Measurements from ENCODE around the gene KIF1B. TPM values are rescaled to one million over a fixed set of nuclear protein-coding genes. Genes with fewer than 3 reads are reported as not detected.

KIF1B gene
- total RNA-seq, 2 experiments from 2014 or later = 7.9 to 9.7 TPM

- ChIA-PET CTCF (interaction anchor here (0.6 to 3.0 kb wide), 17 partner anchors 12 to 1005 kb away, joined by 3 to 35 read pairs (median 4); partner anchors contain the start of genes DFFA, KIF1B, PEX14 and PGD), POLR2A (interaction anchor here (0.6 to 2.2 kb wide), 7 partner anchors 21 to 801 kb away, joined by 3 to 20 read pairs (median 4); partner anchors contain the start of genes KIF1B and PEX14)
- DNase-seq (peak in 6 of 14 experiments; percentile 8 to 66 (median 50)), ATAC-seq (ENCODE audit: poor library complexity) (peak; percentile 31)
- Histone ChIP-seq H3K4me1 (ENCODE audit: insufficient read depth, low read length) (peaks cover 26% of the 10 kb centered on the region), H3K27me3 (ENCODE audit: control insufficient read depth in 1 of 2, insufficient read depth in 2 of 2, low read length in 2 of 2) (no peaks in the 10 kb centered on the region), H3K9me3 (ENCODE audit: control insufficient read depth in 1 of 2, insufficient read depth in 1 of 2, low read length in 2 of 2) (no peaks in the 10 kb centered on the region), H3K36me3 (ENCODE audit: insufficient read depth, low read length) (no peaks in the 10 kb centered on the region), H3K4me3 (ENCODE audit: low read length) (peak overlapping the region; percentile 71), H3K27ac (ENCODE audit: low read depth in 1 of 2, low read length in 2 of 2) (peak overlapping the region; percentile 30 to 65)
- peaks cover 23% of the 10 kb centered on the region for H3K4me1 Mint-ChIP-seq (ENCODE audit: low read depth)
- H3K4me3 Mint-ChIP-seq = peak overlapping the region; percentile 94
- intact Hi-C loops (cut with DNase I, micrococcal nuclease) = loop anchor here (1.0 to 5.0 kb wide), 10 partner anchors 31 to 938 kb away; partner anchors contain the start of genes DFFA (in 1 of the 2), LZIC (in 1 of the 2), NMNAT1 (in 1 of the 2) and PGD (in 1 of the 2)
- TF ChIP-seq CTCF (IDR thresholded peaks at IDR 0.05) = no peak
- peaks cover 6% of the 10 kb centered on the region for H3K36me3 Mint-ChIP-seq (ENCODE audit: low read depth)
- H3K27me3 Mint-ChIP-seq = no peaks in the 10 kb centered on the region
- H3K27ac Mint-ChIP-seq = peak overlapping the region; percentile 92
- no peaks in the 10 kb centered on the region for H3K9me3 Mint-ChIP-seq
Observed at GRCh38 chr1:10429868-10430215, 219.5 kb downstream of the KIF1B start.

- H3K4me1 ChIP-seq (ENCODE audit: insufficient read depth, low read length) = peaks cover 26% of the 10 kb centered on the region
- peak; percentile 98 for TF ChIP-seq CTCF (IDR thresholded peaks at IDR 0.05)
- POLR2A ChIA-PET = interaction anchor here (0.6 to 2.2 kb wide), 9 partner anchors 21 to 582 kb away, joined by 3 to 20 read pairs (median 4); partner anchors contain the start of genes DFFA, KIF1B, PEX14 and PGD
Observed at GRCh38 chr1:10430216-10431069, 220.1 kb downstream of the KIF1B start, which contains the start of gene CENPS. Gene CENPS, plus strand, starts transcription at chr1:10430433. Its CDS starts 85 bp downstream, at chr1:10430518.

More at GRCh38 chr1:10430216-10431069, 220.1 kb downstream of the KIF1B start, which contains the start of gene CENPS:
- intact Hi-C loops (cut with DNase I, micrococcal nuclease) = loop anchor here (1.0 to 5.0 kb wide), 6 partner anchors 31 to 803 kb away; partner anchors contain the start of genes DFFA (in 1 of the 2), PGD (in 1 of the 2) and UBE4B (in 1 of the 2)
- peaks cover 6% of the 10 kb centered on the region for H3K36me3 Mint-ChIP-seq (ENCODE audit: low read depth)
- H3K4me1 Mint-ChIP-seq (ENCODE audit: low read depth) = peaks cover 23% of the 10 kb centered on the region
- no peaks in the 10 kb centered on the region for H3K27me3 ChIP-seq (ENCODE audit: control insufficient read depth in 1 of 2, insufficient read depth in 2 of 2, low read length in 2 of 2)
- peak within 1 kb of the TSS; percentile 65 to 68 for H3K27ac ChIP-seq (ENCODE audit: low read depth in 1 of 2, low read length in 2 of 2)
- no peaks in the 10 kb centered on the region for H3K9me3 ChIP-seq (ENCODE audit: control insufficient read depth in 1 of 2, insufficient read depth in 1 of 2, low read length in 2 of 2)
- peak within 1 kb of the TSS; percentile 71 for H3K4me3 ChIP-seq (ENCODE audit: low read length)
- no peaks in the 10 kb centered on the region for H3K36me3 ChIP-seq (ENCODE audit: insufficient read depth, low read length)
- H3K9me3 Mint-ChIP-seq = no peaks in the 10 kb centered on the region
- CTCF ChIA-PET = interaction anchor here (0.6 to 3.0 kb wide), 18 partner anchors 12 to 1005 kb away, joined by 3 to 35 read pairs (median 4); partner anchors contain the start of genes DFFA, KIF1B, PEX14 and PGD
- peak within 1 kb of the TSS; percentile 94 for H3K4me3 Mint-ChIP-seq
- H3K27me3 Mint-ChIP-seq = no peaks in the 10 kb centered on the region
- peak within 1 kb of the TSS; percentile 92 for H3K27ac Mint-ChIP-seq
- ATAC-seq (ENCODE audit: poor library complexity) (peak; percentile 79), DNase-seq (peak; percentile 72 to 95 (median 90))

Small RNA genes lying within 50 kb of the gene (microRNA-seq; reads per million reads assigned to microRNA genes)
- gene MIR1273D (ENCODE audit: borderline microRNAs expressed, borderline replicate concordance) = not detected

Other genes with a start within 250 kb of the KIF1B start
- under 1 TPM in 1 of 2 experiments, not detected in 1; 0.70 TPM for gene RBP7, start 213.3 kb upstream of the KIF1B start, total RNA-seq
- gene UBE4B, start 177.6 kb upstream of the KIF1B start, total RNA-seq = 10 to 100 TPM; 27.9 to 28.7 TPM
- 10 to 100 TPM; 16.7 to 17.4 TPM for gene PGD, start 188.5 kb downstream of the KIF1B start, total RNA-seq
- 1 to 10 TPM; 3.7 to 4.0 TPM for gene CENPS, start 219.9 kb downstream of the KIF1B start, total RNA-seq
- under 1 TPM in 1 of 2 experiments, not detected in 1; 0.25 TPM for gene CORT, start 239.5 kb downstream of the KIF1B start, total RNA-seq